Bronchial epithelial cell (primary cell): ENCODE results near the gene ZNF467. TPM values are rescaled to one million over a fixed set of nuclear protein-coding genes. Genes with fewer than 3 reads are reported as not detected.
A peak's percentile ranks its signal among the peaks of the same experiment; 100 is the strongest.

Source experiments
- DNase-seq: peaks from one replicate; pipeline ENCODE4 v3.0.0-alpha.2; 2010; ENCODE audit warnings: low read depth
- FAIRE-seq: peaks from 2 replicates; lab custom pipeline; 2011; peaks lifted over from hg19 to GRCh38; lab: Jason Lieb, UNC
- H3K27me3 ChIP-seq: 2 replicates; pipeline ENCODE4 v1.5.1; 2011; ENCODE audit warnings: low read length; ENCODE audit not compliant: control insufficient read depth, insufficient read depth
- H3K36me3 ChIP-seq: 2 replicates; pipeline ENCODE4 v1.5.1; 2011; ENCODE audit warnings: low read length; ENCODE audit not compliant: control insufficient read depth, insufficient read depth
- H3K4me3 ChIP-seq: 2 replicates; pipeline ENCODE4 v1.5.1; 2011; ENCODE audit warnings: mild to moderate bottlenecking, low read depth, low read length, control low read depth
- total RNA-seq: library from RNA; depleted of rRNA; stranded (reverse); fragments of >200 nt; gene quantifications from 2 replicates; pipeline ENCODE4 v1.2.1, GENCODE V29; 2014
- TF ChIP-seq, protein P1 (sequence below): IDR thresholded peaks from 2 replicates; pipeline ENCODE4 v1.5.1; 2011; ENCODE audit warnings: mild to moderate bottlenecking, moderate library complexity, low read length, control low read depth, inconsistent platforms; ENCODE audit not compliant: insufficient read depth, severe bottlenecking

ZNF467 gene
- 0.26 and 3.5 TPM in 2 replicates for total RNA-seq

DNA sequence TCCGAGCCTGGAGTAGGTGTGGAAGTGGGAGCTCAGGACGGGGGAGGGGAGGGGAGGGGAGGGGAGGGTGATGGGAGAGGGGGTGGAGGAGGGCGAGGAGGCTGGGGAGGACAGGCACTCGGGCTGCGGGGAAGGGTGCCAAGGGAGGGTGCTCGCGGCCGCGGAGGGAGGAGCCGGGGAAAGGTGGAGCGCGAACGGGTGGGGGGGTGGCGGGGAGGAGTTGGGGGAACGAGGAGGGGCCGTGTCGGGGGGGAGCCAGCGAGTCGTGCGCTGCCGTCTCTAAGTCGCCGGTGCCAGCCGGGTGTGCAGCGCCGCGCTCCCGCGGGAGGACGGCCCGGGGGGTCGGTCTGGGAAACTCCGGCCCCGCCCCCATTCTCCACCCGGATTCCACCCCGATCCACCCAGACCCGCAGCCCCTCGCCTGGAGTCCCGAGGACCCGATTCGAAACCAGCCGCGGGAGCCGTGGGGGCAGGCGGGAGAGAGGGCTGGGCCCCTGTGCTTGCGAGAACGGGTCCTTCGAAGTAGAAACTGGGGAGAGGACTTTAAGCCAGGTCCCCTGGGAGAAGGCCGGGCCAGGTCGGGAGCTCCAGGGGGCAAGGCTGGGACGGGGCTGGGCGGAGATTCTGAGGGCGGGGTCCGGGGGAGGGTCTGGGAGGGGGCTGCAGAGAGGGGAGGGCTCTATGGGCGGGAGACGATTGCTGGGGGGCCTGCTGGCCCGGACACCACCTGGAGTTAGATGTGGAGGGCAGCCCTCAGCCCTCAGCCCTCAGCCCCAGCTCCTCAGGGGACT, at the start of gene ZNF467:
TSS of gene ZNF467 (minus strand) at position 143 of the 791 bp plus-strand sequence. CDS start 2,556 bp downstream, outside the sequence.
- DNase-seq: no peak
- H3K27me3 ChIP-seq: peaks cover 8% of the 10 kb centered on the region
- H3K4me3 ChIP-seq: peak within 1 kb of the TSS; percentile 62
- H3K36me3 ChIP-seq: no peaks in the 10 kb centered on the region
- TF ChIP-seq, protein P1, sequence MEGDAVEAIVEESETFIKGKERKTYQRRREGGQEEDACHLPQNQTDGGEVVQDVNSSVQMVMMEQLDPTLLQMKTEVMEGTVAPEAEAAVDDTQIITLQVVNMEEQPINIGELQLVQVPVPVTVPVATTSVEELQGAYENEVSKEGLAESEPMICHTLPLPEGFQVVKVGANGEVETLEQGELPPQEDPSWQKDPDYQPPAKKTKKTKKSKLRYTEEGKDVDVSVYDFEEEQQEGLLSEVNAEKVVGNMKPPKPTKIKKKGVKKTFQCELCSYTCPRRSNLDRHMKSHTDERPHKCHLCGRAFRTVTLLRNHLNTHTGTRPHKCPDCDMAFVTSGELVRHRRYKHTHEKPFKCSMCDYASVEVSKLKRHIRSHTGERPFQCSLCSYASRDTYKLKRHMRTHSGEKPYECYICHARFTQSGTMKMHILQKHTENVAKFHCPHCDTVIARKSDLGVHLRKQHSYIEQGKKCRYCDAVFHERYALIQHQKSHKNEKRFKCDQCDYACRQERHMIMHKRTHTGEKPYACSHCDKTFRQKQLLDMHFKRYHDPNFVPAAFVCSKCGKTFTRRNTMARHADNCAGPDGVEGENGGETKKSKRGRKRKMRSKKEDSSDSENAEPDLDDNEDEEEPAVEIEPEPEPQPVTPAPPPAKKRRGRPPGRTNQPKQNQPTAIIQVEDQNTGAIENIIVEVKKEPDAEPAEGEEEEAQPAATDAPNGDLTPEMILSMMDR: no peak
- no peak for FAIRE-seq

- H3K4me3 ChIP-seq: no peak overlapping the region
- TF ChIP-seq, protein P1: no peak
- H3K27me3 ChIP-seq: no peaks in the 10 kb centered on the region
- DNase-seq (no peak), FAIRE-seq (no peak)
- no peaks in the 10 kb centered on the region for H3K36me3 ChIP-seq
Observed at GRCh38 chr7:149822353-149822943, 49.1 kb upstream of the ZNF467 start.

DNA sequence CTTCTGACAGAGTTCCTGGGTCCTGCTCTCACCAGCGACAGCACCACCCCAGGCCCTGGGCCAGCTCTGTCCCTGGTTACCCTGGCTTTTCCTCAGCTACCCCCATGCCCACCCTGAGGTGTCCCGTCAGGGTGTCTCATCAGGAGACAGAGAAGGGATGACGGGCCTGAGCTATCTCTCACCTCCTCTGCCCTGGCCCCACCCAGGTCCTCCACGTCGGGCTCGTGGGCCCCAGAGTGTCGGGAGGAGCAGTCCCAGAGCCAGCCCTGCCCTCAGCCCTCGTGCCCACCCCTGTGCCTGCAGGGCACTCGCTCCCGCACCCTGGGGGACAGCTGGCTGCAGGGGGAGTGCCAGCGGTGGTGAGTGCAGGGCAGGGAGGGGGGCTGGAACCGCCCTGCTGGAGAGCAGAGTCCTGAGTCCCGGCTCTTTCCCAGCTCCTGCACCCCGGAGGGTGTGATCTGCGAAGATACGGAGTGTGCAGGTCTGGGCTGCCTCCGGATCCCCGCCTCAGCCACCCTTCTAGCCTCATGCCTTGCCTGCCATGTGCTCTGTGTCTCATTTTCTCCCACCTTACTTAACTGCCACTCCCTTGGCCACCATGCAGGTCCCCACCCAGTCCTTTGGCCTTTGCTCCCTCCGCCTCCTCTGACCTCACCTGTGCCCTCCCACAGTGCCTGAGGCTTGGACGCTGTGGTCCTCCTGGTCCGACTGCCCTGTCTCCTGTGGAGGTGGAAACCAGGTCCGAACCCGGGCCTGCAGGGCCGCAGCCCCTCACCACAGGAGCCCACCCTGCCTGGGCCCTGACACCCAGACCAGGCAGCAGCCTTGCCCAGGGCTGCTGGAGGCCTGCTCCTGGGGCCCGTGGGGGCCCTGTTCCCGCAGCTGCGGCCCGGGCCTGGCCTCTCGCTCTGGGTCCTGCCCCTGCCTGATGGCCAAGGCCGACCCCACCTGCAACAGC, 48.1 kb upstream of the ZNF467 start:
- TF ChIP-seq, protein P1: no peak

GRCh38 chr7:149820622-149821190, 47.3 kb upstream of the ZNF467 start:
- TF ChIP-seq, protein P1: no peak
- no peaks in the 10 kb centered on the region for H3K36me3 ChIP-seq
- DNase-seq (no peak), FAIRE-seq (no peak)
- H3K4me3 ChIP-seq: no peak overlapping the region
- no peaks in the 10 kb centered on the region for H3K27me3 ChIP-seq

More for the DNA sequence above, 48.1 kb upstream of the ZNF467 start:
- FAIRE-seq (peak; percentile 7), DNase-seq (no peak)
- Histone ChIP-seq H3K4me3 (no peak overlapping the region), H3K36me3 (no peaks in the 10 kb centered on the region), H3K27me3 (no peaks in the 10 kb centered on the region)

DNA sequence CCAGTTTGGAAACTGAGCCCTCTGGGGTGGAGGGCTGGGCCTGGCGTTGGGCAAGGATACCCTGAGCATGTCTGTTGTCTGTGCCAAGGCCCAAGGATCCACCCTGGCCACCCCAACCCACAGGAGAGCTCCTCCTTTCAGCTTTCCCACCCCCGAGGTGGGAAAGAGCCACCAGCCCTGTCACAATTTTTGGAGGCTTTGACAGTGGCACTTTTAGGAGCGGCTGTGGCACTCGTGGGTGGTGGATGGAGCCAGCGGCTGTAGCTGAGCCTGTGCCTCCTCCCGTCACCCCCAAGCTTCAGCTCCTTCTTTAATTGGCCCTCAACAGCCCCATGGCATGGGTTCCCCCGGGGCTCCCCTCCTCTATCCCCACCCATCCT, 46.6 kb upstream of the ZNF467 start:
- Histone ChIP-seq H3K27me3 (no peaks in the 10 kb centered on the region), H3K36me3 (no peaks in the 10 kb centered on the region), H3K4me3 (no peak overlapping the region)
- FAIRE-seq (no peak), DNase-seq (no peak)
- TF ChIP-seq, protein P1: no peak
